Right lobe of liver (tissue), 6 donors: Measurements from ENCODE around the gene SLC17A3. TPM values are rescaled to one million over a fixed set of nuclear protein-coding genes. Genes with fewer than 3 reads are reported as not detected.
A peak's percentile ranks its signal among the peaks of the same experiment; 100 is the strongest.

ENCODE experiments used
- ATAC-seq, 4 donors: fragments of 200-7000 bp; cut with Tn5 transposase; one replicate each; pipeline ENCODE4 v1.9.1; 2020; ENCODE audit warnings: mild to moderate bottlenecking in 4 of 4, moderate library complexity in 4 of 4
- DNase-seq, 3 donors: peaks; one replicate each; pipeline ENCODE4 v3.0.0-alpha.2; 2020
- H3K27ac ChIP-seq, 3 donors: fragments of 200-600 bp; one replicate each; pipeline ENCODE4 v1.8.0; 2022
- H3K27me3 ChIP-seq, 2 donors: fragments of 200-600 bp; one replicate each; pipeline ENCODE4 v1.8.0; 2022
- H3K36me3 ChIP-seq, 4 donors: fragments of 200-600 bp; sonication (generic) in 1 of 4; one replicate each; pipeline versions ENCODE4 v1.5.1 to v1.8.0; 2017 to 2022; ENCODE audit warnings: control low read depth in 1 of 4
- H3K4me1 ChIP-seq, 4 donors: fragments of 200-600 bp; sonication (generic) in 1 of 4; one replicate each; pipeline versions ENCODE4 v1.5.1 to v1.8.0; 2017 to 2022; ENCODE audit warnings: control low read depth in 1 of 4
- H3K4me3 ChIP-seq, 3 donors: fragments of 200-600 bp; one replicate each; pipeline ENCODE4 v1.8.0; 2022
- H3K9me3 ChIP-seq, 4 donors: fragments of 200-600 bp; sonication (generic) in 1 of 4; one replicate each; pipeline versions ENCODE4 v1.5.1 to v1.8.0; 2017 to 2022; ENCODE audit warnings: control low read depth in 1 of 4
- POLR2A ChIP-seq: fragments of 450-650 bp; IDR thresholded peaks from one replicate; pipeline ENCODE4 v1.6.1; 2017; ENCODE audit warnings: antibody characterized with exemption, mild to moderate bottlenecking
- WGBS: methylation state at CpG from one replicate; pipeline ENCODE4 v1.1.6; 2018; ENCODE audit warnings: low coverage, low lambda C conversion rate; ENCODE audit not compliant: insufficient coverage; ENCODE audit errors: missing lambda C conversion rate; 5-methylcytosine and 5-hydroxymethylcytosine counted together
- intact Hi-C, 2 donors: fragments of 100-400 bp; cut with DNase I; formaldehyde crosslinking; loops; one replicate each; pipeline versions ENCODE4 v1.11.2 to v1.14.1; 2022
- total RNA-seq, 6 experiments: library from RNA; depleted of rRNA in 2 of 6; stranded (reverse); fragments of >200 nt in 2 of 6; fragmentation: NEBNext Ultra II Directional in 3 of 6; extraction: Animal tissue kit (Norgen Biotek cat#: 25700) in 3 of 6; gene quantifications; one replicate each; pipeline versions ENCODE4 v1.1.0 to v1.2.4, GENCODE V29; 2016 to 2023
- TF ChIP-seq, protein P1 (sequence below), 4 donors: fragments of 200-600 bp in 3 of 4; fragments of 450-650 bp in 1 of 4; IDR thresholded peaks; one replicate each; pipeline versions ENCODE4 v1.5.1 to v1.8.0; 2016 to 2022; ENCODE audit warnings: antibody characterized with exemption in 4 of 4, mild to moderate bottlenecking in 2 of 4
- donor health status: DM: no; HTN: yes; CAD: no.
- donor health status: DM: no; HTN: no; CAD: no.
- donor health status: DM: no; HTN: no; CAD: no.
- donor health status: DM: no; HTN: yes; CAD: no.
- donor health status: DM: no; HTN: yes; CAD: no.

SLC17A3 gene
- total RNA-seq, 6 experiments from 2014 or later: 9.5 to 31.4 (median 20.8) TPM

DNA sequence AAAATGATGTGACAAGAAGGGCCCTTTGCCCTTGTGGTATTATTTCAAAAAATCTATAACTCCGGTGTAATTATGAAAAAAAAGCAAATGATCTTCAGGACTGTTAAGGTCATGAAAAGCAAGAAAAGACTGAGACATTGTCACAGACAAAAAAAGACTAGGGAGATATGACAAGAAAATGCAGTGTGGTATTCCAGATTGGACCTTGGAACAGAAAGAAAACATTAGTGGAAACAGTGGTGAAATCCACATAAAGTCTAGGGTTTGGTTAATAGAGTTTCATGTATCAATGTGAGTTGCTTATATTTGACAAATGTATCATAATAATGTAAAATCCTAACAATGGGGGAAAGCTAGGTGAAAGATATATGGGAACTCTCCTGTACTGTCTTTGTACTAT is 26.8 kb upstream of the SLC17A3 start:
- TF ChIP-seq POLR2A: no peak
- TF ChIP-seq, protein P1, sequence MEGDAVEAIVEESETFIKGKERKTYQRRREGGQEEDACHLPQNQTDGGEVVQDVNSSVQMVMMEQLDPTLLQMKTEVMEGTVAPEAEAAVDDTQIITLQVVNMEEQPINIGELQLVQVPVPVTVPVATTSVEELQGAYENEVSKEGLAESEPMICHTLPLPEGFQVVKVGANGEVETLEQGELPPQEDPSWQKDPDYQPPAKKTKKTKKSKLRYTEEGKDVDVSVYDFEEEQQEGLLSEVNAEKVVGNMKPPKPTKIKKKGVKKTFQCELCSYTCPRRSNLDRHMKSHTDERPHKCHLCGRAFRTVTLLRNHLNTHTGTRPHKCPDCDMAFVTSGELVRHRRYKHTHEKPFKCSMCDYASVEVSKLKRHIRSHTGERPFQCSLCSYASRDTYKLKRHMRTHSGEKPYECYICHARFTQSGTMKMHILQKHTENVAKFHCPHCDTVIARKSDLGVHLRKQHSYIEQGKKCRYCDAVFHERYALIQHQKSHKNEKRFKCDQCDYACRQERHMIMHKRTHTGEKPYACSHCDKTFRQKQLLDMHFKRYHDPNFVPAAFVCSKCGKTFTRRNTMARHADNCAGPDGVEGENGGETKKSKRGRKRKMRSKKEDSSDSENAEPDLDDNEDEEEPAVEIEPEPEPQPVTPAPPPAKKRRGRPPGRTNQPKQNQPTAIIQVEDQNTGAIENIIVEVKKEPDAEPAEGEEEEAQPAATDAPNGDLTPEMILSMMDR (IDR thresholded peaks at IDR 0.05): no peak
- 17% methylated on average over 1 of the region's 1 CpG for WGBS
- Histone ChIP-seq H3K36me3 (no peaks in the 10 kb centered on the region), H3K9me3 (no peaks in the 10 kb centered on the region), H3K27ac (peak overlapping the region; percentile 71 to 81 (median 76)), H3K4me1 (peaks cover 0 to 45% (median 19%) of the 10 kb centered on the region in 4 donors), H3K4me3 (no peak overlapping the region), H3K27me3 (no peaks in the 10 kb centered on the region)
- intact Hi-C loops: no loop called here
- ATAC-seq (peak; percentile 21 to 40 (median 32)), DNase-seq (no peak)

DNA sequence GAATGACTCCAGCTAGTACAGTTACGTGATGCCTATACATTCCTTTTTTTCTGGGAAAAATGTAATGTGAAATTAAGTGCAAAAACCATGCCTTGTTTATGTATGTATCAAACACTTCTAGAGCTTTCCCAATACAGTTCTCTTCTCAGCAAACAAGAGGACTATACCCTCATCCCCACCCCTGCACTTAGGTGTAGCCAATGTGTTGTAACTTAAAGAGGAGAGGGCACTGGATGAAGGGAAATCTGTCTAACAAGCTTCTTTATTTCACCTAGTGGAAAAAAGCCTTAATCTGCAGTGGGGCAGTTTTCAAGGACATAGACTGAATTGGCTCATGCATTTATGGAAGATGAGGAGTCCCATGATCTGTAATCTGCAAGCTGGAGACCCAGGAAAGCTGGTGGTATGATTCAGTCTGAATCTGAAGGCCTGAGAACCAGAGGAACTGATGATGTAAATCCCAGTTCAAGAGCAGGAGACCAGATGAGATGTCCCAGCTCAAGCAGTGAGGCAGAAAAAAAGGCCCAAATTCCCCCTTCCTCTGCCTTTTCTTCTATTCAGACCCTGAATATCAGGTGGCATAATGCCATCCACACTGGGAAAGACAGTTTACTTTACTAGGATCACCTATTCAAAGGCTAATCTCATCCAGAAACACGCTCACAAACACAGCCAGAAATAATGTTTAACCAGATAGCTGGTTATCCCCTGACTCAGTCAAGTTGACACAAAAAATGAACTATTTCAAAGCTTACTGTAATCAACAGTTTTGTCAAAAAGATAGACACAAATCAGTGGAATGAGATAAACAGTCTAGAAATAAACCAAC is 25.8 kb upstream of the SLC17A3 start:
- TF ChIP-seq, protein P1 (IDR thresholded peaks at IDR 0.05): no peak
- TF ChIP-seq POLR2A: no peak
- H3K4me1 ChIP-seq: peaks cover 0 to 45% (median 19%) of the 10 kb centered on the region in 4 donors

GRCh38 chr6:25899123-25899522 is 25.1 kb upstream of the SLC17A3 start:
- 73% methylated on average over 2 of the region's 2 CpGs for whole genome bisulfite sequencing
- Histone ChIP-seq H3K4me3 (no peak overlapping the region), H3K36me3 (no peaks in the 10 kb centered on the region), H3K4me1 (peaks cover 0 to 43% (median 16%) of the 10 kb centered on the region in 4 donors), H3K27ac (peak overlapping the region; percentile 71 to 81 (median 76)), H3K27me3 (no peaks in the 10 kb centered on the region), H3K9me3 (no peaks in the 10 kb centered on the region)
- ATAC-seq: no peak
- no peak for TF ChIP-seq POLR2A
- TF ChIP-seq, protein P1 (IDR thresholded peaks at IDR 0.05): no peak
- intact Hi-C loops: no loop called here
- no peak for DNase-seq

More for the DNA sequence above, 25.8 kb upstream of the SLC17A3 start:
- no peaks in the 10 kb centered on the region for H3K27me3 ChIP-seq
- no peaks in the 10 kb centered on the region for H3K9me3 ChIP-seq
- peak; percentile 51 to 75 (median 66) for ATAC-seq
- no peak for DNase-seq
- no peaks in the 10 kb centered on the region for H3K36me3 ChIP-seq
- H3K27ac ChIP-seq: peak overlapping the region; percentile 71 to 81 (median 76)
- no peak overlapping the region for H3K4me3 ChIP-seq
- WGBS: 64% methylated on average over 2 of the region's 2 CpGs
- intact Hi-C loops: no loop called here

GRCh38 chr6:25898289-25898977 is 24.4 kb upstream of the SLC17A3 start:
- no peak for DNase-seq
- H3K27me3 ChIP-seq: no peaks in the 10 kb centered on the region
- WGBS: 70% methylated on average over 3 of the region's 5 CpGs
- TF ChIP-seq POLR2A: no peak
- TF ChIP-seq, protein P1 (IDR thresholded peaks at IDR 0.05): no peak
- H3K4me3 ChIP-seq: no peak overlapping the region
- peaks cover 0 to 36% (median 14%) of the 10 kb centered on the region in 4 donors for H3K4me1 ChIP-seq
- no peak overlapping the region for H3K27ac ChIP-seq
- no peak for ATAC-seq
- H3K36me3 ChIP-seq: no peaks in the 10 kb centered on the region
- H3K9me3 ChIP-seq: no peaks in the 10 kb centered on the region
- intact Hi-C loops: no loop called here
